ENCODE measurements around the gene ZSCAN9. TPM values are rescaled to one million over a fixed set of nuclear protein-coding genes. Genes with fewer than 3 reads are reported as not detected.

Gene ZSCAN9
- total and polyA plus RNA-seq, 9 of the 15 experiments (the other 6 are each of a cell fraction or from before 2014, with no cell fraction given) = 18.8 to 48.9 (median 28.7) TPM

DNA sequence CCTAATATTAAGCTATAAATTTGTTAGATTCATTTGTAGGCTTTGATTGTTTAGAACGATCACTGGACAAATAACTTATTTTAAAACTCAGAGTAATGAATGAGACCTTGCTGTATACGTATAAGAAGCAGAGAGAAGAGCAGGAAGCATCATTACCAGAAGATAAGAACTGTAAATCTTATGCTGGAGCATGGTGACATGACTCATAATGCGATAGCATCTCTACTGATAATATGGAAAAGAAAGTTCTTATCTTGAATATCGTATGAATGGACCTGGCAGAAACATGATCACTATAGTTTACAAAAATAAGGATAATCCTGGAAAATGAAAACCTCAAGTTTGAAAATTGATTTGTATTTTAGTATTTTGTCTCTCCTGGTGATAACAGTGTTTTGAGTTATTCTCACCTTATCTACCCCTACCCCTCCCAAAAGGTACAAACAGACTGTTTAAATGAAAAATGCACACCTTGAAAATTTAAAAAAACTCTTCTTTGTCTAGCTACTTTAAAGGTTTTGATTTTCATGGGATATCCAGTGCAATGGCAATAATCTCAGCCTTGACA is 39.8 kb downstream of the ZSCAN9 start (continued):
- peak in 1 of 2 experiments; percentile 23 for TF ChIP-seq NCOA2 (IDR thresholded peaks at IDR 0.05; ENCODE audit: partially characterized antibody in 2 of 2)
- TF ChIP-seq, protein P1, sequence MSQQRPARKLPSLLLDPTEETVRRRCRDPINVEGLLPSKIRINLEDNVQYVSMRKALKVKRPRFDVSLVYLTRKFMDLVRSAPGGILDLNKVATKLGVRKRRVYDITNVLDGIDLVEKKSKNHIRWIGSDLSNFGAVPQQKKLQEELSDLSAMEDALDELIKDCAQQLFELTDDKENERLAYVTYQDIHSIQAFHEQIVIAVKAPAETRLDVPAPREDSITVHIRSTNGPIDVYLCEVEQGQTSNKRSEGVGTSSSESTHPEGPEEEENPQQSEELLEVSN (IDR thresholded peaks at IDR 0.05; ENCODE audit: borderline replicate concordance in 1 of 2, extremely low read depth in 1 of 2, insufficient read depth in 1 of 2, insufficient read length in 1 of 2, low read depth in 1 of 2, low read length in 1 of 2, poor library complexity in 1 of 2, severe bottlenecking in 1 of 2) = no peak
- peak; percentile 85 for TF ChIP-seq SMARCC2 (IDR thresholded peaks at IDR 0.05; ENCODE audit: low read depth)
- no peak for TF ChIP-seq HMGN3 (IDR thresholded peaks at IDR 0.05; ENCODE audit: borderline replicate concordance, extremely low read depth, insufficient read length, low read depth, low read length)
- peak in 1 of 2 experiments; percentile 45; a peak in 1 of 4 replicates for TF ChIP-seq HDAC1 (IDR thresholded peaks at IDR 0.05)
- TF ChIP-seq, protein P2, sequence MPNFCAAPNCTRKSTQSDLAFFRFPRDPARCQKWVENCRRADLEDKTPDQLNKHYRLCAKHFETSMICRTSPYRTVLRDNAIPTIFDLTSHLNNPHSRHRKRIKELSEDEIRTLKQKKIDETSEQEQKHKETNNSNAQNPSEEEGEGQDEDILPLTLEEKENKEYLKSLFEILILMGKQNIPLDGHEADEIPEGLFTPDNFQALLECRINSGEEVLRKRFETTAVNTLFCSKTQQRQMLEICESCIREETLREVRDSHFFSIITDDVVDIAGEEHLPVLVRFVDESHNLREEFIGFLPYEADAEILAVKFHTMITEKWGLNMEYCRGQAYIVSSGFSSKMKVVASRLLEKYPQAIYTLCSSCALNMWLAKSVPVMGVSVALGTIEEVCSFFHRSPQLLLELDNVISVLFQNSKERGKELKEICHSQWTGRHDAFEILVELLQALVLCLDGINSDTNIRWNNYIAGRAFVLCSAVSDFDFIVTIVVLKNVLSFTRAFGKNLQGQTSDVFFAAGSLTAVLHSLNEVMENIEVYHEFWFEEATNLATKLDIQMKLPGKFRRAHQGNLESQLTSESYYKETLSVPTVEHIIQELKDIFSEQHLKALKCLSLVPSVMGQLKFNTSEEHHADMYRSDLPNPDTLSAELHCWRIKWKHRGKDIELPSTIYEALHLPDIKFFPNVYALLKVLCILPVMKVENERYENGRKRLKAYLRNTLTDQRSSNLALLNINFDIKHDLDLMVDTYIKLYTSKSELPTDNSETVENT (CRISPR knock-in tag; IDR thresholded peaks at IDR 0.05) = no peak
- no peak for TF ChIP-seq CSDE1 (IDR thresholded peaks at IDR 0.05)
- TF ChIP-seq HNRNPLL (IDR thresholded peaks at IDR 0.05; ENCODE audit: low read depth, low read length, poor library complexity, severe bottlenecking) = no peak
- TF ChIP-seq NFE2L1 (tag; IDR thresholded peaks at IDR 0.05; ENCODE audit: borderline replicate concordance, low read depth) = no peak
- peak; percentile 76 for TF ChIP-seq GATAD2B (IDR thresholded peaks at IDR 0.05; ENCODE audit: borderline replicate concordance)
- peak; percentile 86 for TF ChIP-seq JUN (IDR thresholded peaks at IDR 0.05; ENCODE audit: borderline replicate concordance, low read depth, low read length)
- TF ChIP-seq JUN (CRISPR knock-in tag; IDR thresholded peaks at IDR 0.05; ENCODE audit: borderline replicate concordance) = no peak
- 0 out of 2 replicates have a peak, but pooled peaks have one; percentile 21 for TF ChIP-seq HDAC2 (IDR thresholded peaks at IDR 0.05)
- peak; percentile 30 for TF ChIP-seq FOS (IDR thresholded peaks at IDR 0.05; ENCODE audit: extremely low read depth, insufficient read length)
- TF ChIP-seq ZFPM2 (CRISPR knock-in tag; IDR thresholded peaks at IDR 0.05) = 0 out of 2 replicates have a peak, but pooled peaks have one; percentile 34
- TF ChIP-seq SMARCA4 (IDR thresholded peaks at IDR 0.05) = peak; percentile 95
- no peak for TF ChIP-seq RERE (CRISPR knock-in tag; IDR thresholded peaks at IDR 0.05; ENCODE audit: borderline replicate concordance)
- TF ChIP-seq GTF2E2 (tag; IDR thresholded peaks at IDR 0.05) = peak; percentile 29; the same call in 1 of the 2 replicates
- TF ChIP-seq NFATC3 (IDR thresholded peaks at IDR 0.05) = no peak

Data from K562 (cell line).